ACC112 (cell line): Measurements from ENCODE around the gene SLC26A11.

Experiments used
- H2AFZ ChIP-seq: fragments of 200-600 bp; sonication (generic); one replicate; pipeline ENCODE4 v1.6.0; 2017; ENCODE audit warnings: antibody characterized with exemption, low read length; ENCODE audit not compliant: unreplicated experiment
- H3K27ac ChIP-seq: fragments of 200-600 bp; sonication (generic); 2 replicates; pipeline ENCODE4 v1.5.1; 2014; ENCODE audit warnings: low read depth, mild to moderate bottlenecking, antibody characterized with exemption, low read length, moderate library complexity
- H3K27me3 ChIP-seq: fragments of 200-600 bp; sonication (generic); 2 replicates; pipeline ENCODE4 v1.6.1; 2014; ENCODE audit warnings: mild to moderate bottlenecking, antibody characterized with exemption, low read length, moderate library complexity, mixed read lengths; ENCODE audit not compliant: insufficient read depth
- H3K36me3 ChIP-seq: fragments of 200-600 bp; sonication (generic); 2 replicates; pipeline ENCODE4 v1.6.1; 2016; ENCODE audit warnings: mild to moderate bottlenecking, antibody characterized with exemption, low read length, moderate library complexity, mixed read lengths; ENCODE audit not compliant: insufficient read depth
- H3K4me1 ChIP-seq: fragments of 200-600 bp; sonication (generic); one replicate; pipeline ENCODE4 v1.6.1; 2016; ENCODE audit warnings: low read length, mixed read lengths; ENCODE audit not compliant: insufficient read depth, unreplicated experiment, control insufficient read depth
- H3K4me3 ChIP-seq: fragments of 200-600 bp; sonication (generic); 2 replicates; pipeline ENCODE4 v1.5.1; 2014; ENCODE audit warnings: mild to moderate bottlenecking, low read depth, low read length
- H3K79me2 ChIP-seq: fragments of 200-600 bp; sonication (generic); one replicate; pipeline ENCODE4 v1.6.0; 2016; ENCODE audit warnings: low read length; ENCODE audit not compliant: control insufficient read depth, unreplicated experiment, insufficient read depth

The SLC26A11 gene

GRCh38 chr17:80217703-80218362, 2.4 kb upstream of the SLC26A11 start:
- Histone ChIP-seq H2AFZ (no peak overlapping the region), H3K27me3 (no peaks in the 10 kb centered on the region), H3K36me3 (peaks cover 12% of the 10 kb centered on the region; the same call in 1 of the 2 replicates), H3K79me2 (peaks cover 32% of the 10 kb centered on the region), H3K4me3 (no peak overlapping the region), H3K27ac (no peak overlapping the region), H3K4me1 (peaks cover 19% of the 10 kb centered on the region)

GRCh38 chr17:80218391-80218790, 1.8 kb upstream of the SLC26A11 start:
- Histone ChIP-seq H3K4me1 (peaks cover 19% of the 10 kb centered on the region), H3K79me2 (peaks cover 32% of the 10 kb centered on the region), H2AFZ (no peak overlapping the region), H3K27ac (no peak overlapping the region), H3K4me3 (no peak overlapping the region), H3K27me3 (no peaks in the 10 kb centered on the region), H3K36me3 (peaks cover 12% of the 10 kb centered on the region; the same call in 1 of the 2 replicates)

- H2AFZ ChIP-seq = peak overlapping the region; percentile 1
- peak overlapping the region; percentile 37; the same call in 1 of the 2 replicates for H3K27ac ChIP-seq
- peak overlapping the region; percentile 77 for H3K4me3 ChIP-seq
- peaks cover 32% of the 10 kb centered on the region for H3K79me2 ChIP-seq
- H3K4me1 ChIP-seq = peaks cover 19% of the 10 kb centered on the region
- H3K27me3 ChIP-seq = no peaks in the 10 kb centered on the region
- peaks cover 12% of the 10 kb centered on the region; the same call in 1 of the 2 replicates for H3K36me3 ChIP-seq
Observed at GRCh38 chr17:80219013-80219762, 1.0 kb upstream of the SLC26A11 start.

- H3K4me3 ChIP-seq = peak overlapping the region; percentile 77
- no peaks in the 10 kb centered on the region for H3K27me3 ChIP-seq
- H3K36me3 ChIP-seq = peaks cover 12% of the 10 kb centered on the region; the same call in 1 of the 2 replicates
- H3K4me1 ChIP-seq = peaks cover 19% of the 10 kb centered on the region
- peak overlapping the region; percentile 1 for H2AFZ ChIP-seq
- peaks cover 32% of the 10 kb centered on the region for H3K79me2 ChIP-seq
- peak overlapping the region; percentile 37; the same call in 1 of the 2 replicates for H3K27ac ChIP-seq
Observed at GRCh38 chr17:80219763-80220053, 519 bp upstream of the SLC26A11 start.

- Histone ChIP-seq H3K4me3 (peak overlapping the region; percentile 77), H3K79me2 (peaks cover 32% of the 10 kb centered on the region), H3K4me1 (peaks cover 19% of the 10 kb centered on the region), H2AFZ (peak overlapping the region; percentile 49), H3K27ac (no peak overlapping the region), H3K36me3 (peaks cover 12% of the 10 kb centered on the region; the same call in 1 of the 2 replicates), H3K27me3 (no peaks in the 10 kb centered on the region)
Observed at GRCh38 chr17:80220736-80221215, 549 bp downstream of the SLC26A11 start.

- Histone ChIP-seq H3K27me3 (no peaks in the 10 kb centered on the region), H3K27ac (no peak overlapping the region), H3K36me3 (peaks cover 8% of the 10 kb centered on the region; the same call in 1 of the 2 replicates), H3K4me3 (peak overlapping the region; percentile 77), H3K79me2 (peaks cover 32% of the 10 kb centered on the region), H3K4me1 (peaks cover 19% of the 10 kb centered on the region), H2AFZ (no peak overlapping the region)
Observed at GRCh38 chr17:80221351-80222105, 1.3 kb downstream of the SLC26A11 start.

GRCh38 chr17:80222376-80223141, 2.3 kb downstream of the SLC26A11 start:
- no peak overlapping the region for H3K4me3 ChIP-seq
- H3K27ac ChIP-seq = no peak overlapping the region
- peaks cover 3% of the 10 kb centered on the region; the same call in 1 of the 2 replicates for H3K36me3 ChIP-seq
- H3K79me2 ChIP-seq = peaks cover 26% of the 10 kb centered on the region
- H2AFZ ChIP-seq = no peak overlapping the region
- H3K27me3 ChIP-seq = no peaks in the 10 kb centered on the region
- H3K4me1 ChIP-seq = peaks cover 19% of the 10 kb centered on the region

GRCh38 chr17:80223142-80223815, 3.1 kb downstream of the SLC26A11 start:
- no peaks in the 10 kb centered on the region for H3K27me3 ChIP-seq
- no peak overlapping the region for H3K4me3 ChIP-seq
- H3K27ac ChIP-seq = no peak overlapping the region
- peaks cover 19% of the 10 kb centered on the region for H3K4me1 ChIP-seq
- no peaks in the 10 kb centered on the region for H3K36me3 ChIP-seq
- peaks cover 18% of the 10 kb centered on the region for H3K79me2 ChIP-seq
- no peak overlapping the region for H2AFZ ChIP-seq

- peaks cover 13% of the 10 kb centered on the region for H3K4me1 ChIP-seq
- no peaks in the 10 kb centered on the region for H3K36me3 ChIP-seq
- H2AFZ ChIP-seq = no peak overlapping the region
- peaks cover 13% of the 10 kb centered on the region for H3K79me2 ChIP-seq
- H3K4me3 ChIP-seq = no peak overlapping the region
- no peaks in the 10 kb centered on the region for H3K27me3 ChIP-seq
- no peak overlapping the region for H3K27ac ChIP-seq
Observed at GRCh38 chr17:80223838-80224497, 3.7 kb downstream of the SLC26A11 start.
